Keratinocyte (primary cell): ENCODE results near the gene VARS1.

Experiments
- CTCF ChIP-seq, 3 experiments: IDR thresholded peaks in 1 of 3; conservative IDR thresholded peaks in 1 of 3; optimal IDR thresholded peaks in 1 of 3; 2 replicates in 2 of 3; 3 replicates in 1 of 3; pipeline versions ENCODE3 to v1.5.1; 2011; ENCODE audit warnings: low read length in 3 of 3, mild to moderate bottlenecking in 3 of 3, moderate library complexity in 2 of 3, control low read depth in 1 of 3, inconsistent platforms in 1 of 3; ENCODE audit not compliant: insufficient read depth in 2 of 3; ENCODE audit errors: extremely low read depth in 1 of 3
- EZH2 ChIP-seq: IDR thresholded peaks from one replicate; pipeline ENCODE4 v1.6.1; 2012; ENCODE audit warnings: inconsistent platforms, mild to moderate bottlenecking, low read length, moderate library complexity

- TF ChIP-seq CTCF (optimal IDR thresholded peaks at IDR 0.05 in 1 of 3, IDR thresholded peaks at IDR 0.05 in 1 of 3, conservative IDR thresholded peaks at IDR 0.05 in 1 of 3; ENCODE audit: extremely low read depth in 1 of 3, insufficient read depth in 2 of 3, low read length in 3 of 3), result no peak
- TF ChIP-seq EZH2, result no peak
Measured at GRCh38 chr6:31815025-31815838, 19.7 kb upstream of the VARS1 start, which contains the start of the genes HSPA1A and HSPA1L.
